ENCODE results near the gene C1QTNF6. TPM values are rescaled to one million over a fixed set of nuclear protein-coding genes. Genes with fewer than 3 reads are reported as not detected.

The C1QTNF6 gene
- total and polyA plus RNA-seq, 8 donors: 1.2 to 10.9 (median 3.0) TPM

DNA sequence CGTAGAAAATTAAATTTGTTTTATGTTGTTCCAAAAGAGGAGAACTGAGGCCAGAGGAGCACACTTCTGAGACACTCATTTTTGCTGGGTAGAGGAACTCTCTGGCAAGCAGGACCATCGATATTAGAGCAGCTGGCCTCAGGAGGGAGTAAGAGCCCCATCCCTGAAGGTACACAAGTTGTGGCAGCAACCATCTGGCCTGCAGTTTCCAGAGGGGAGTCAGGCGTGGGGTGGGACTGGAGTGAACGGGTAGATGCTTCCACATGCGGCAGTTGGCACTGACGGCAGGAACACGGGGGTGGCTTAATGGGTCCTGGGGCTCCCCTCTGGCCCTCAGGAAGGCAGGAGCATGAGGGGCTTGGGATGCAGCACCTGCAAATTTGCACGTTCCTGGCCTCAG lies 37.4 kb upstream of the C1QTNF6 start:
- H3K4me3 ChIP-seq: no peak overlapping the region
- no peaks in the 10 kb centered on the region for H3K36me3 ChIP-seq
- ATAC-seq (no peak), DNase-seq (no peak), FAIRE-seq (no peak)
- H3K4me1 ChIP-seq: peaks cover 0 to 3% (median 0%) of the 10 kb centered on the region in 3 donors
- TF ChIP-seq, protein P1, sequence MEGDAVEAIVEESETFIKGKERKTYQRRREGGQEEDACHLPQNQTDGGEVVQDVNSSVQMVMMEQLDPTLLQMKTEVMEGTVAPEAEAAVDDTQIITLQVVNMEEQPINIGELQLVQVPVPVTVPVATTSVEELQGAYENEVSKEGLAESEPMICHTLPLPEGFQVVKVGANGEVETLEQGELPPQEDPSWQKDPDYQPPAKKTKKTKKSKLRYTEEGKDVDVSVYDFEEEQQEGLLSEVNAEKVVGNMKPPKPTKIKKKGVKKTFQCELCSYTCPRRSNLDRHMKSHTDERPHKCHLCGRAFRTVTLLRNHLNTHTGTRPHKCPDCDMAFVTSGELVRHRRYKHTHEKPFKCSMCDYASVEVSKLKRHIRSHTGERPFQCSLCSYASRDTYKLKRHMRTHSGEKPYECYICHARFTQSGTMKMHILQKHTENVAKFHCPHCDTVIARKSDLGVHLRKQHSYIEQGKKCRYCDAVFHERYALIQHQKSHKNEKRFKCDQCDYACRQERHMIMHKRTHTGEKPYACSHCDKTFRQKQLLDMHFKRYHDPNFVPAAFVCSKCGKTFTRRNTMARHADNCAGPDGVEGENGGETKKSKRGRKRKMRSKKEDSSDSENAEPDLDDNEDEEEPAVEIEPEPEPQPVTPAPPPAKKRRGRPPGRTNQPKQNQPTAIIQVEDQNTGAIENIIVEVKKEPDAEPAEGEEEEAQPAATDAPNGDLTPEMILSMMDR (IDR thresholded peaks at IDR 0.05): no peak
- no peaks in the 10 kb centered on the region for H3K27me3 ChIP-seq
- intact Hi-C loops (cut with DNase I): no loop called here
- no peak overlapping the region for H3K27ac ChIP-seq
- no peaks in the 10 kb centered on the region for H3K9me3 ChIP-seq
- 68 to 75% methylated on average over 8 of the region's 8 CpGs for WGBS, 2 donors

- TF ChIP-seq, protein P1 (IDR thresholded peaks at IDR 0.05): no peak
- Histone ChIP-seq H3K36me3 (no peaks in the 10 kb centered on the region), H3K27ac (no peak overlapping the region), H3K9me3 (no peaks in the 10 kb centered on the region), H3K4me3 (no peak overlapping the region), H3K4me1 (no peaks in the 10 kb centered on the region), H3K27me3 (no peaks in the 10 kb centered on the region)
- WGBS, 2 donors: 52 to 69% methylated on average over 8 of the region's 8 CpGs
- ATAC-seq (no peak), FAIRE-seq (no peak), DNase-seq (no peak)
- intact Hi-C loops (cut with DNase I): no loop called here
These were observed 36.8 kb upstream of the C1QTNF6 start for GRCh38 chr22:37224757-37225420.

DNA sequence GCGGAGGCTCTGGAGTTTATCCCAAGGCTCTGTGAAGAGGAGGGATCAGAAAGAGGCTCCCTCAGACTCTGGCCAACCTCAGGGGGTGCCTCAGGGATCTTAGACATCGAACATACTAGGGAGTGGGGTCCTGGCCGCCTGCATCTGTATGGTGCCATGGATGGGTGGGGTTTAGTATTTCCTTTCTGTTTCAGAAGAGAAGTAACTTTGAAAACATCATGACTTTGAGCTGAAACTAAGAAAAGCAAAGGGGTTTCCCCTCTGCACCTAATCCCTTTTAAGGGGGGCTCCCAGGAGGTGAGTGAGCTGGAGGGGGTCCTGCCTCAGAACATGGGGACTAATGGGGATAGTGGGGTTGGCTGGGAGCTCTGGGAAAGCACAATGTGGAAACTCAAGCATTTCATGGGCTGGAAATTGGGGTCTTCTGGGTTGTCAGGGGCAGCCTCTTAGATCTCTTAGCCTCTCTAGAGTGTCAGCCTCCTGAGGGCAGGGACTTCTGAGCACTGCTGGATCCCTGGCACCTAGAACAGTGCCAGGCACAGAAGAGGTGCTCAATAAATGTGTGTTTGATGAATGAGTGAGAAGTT lies 36.0 kb upstream of the C1QTNF6 start:
- Histone ChIP-seq H3K36me3 (no peaks in the 10 kb centered on the region), H3K9me3 (no peaks in the 10 kb centered on the region), H3K4me3 (no peak overlapping the region), H3K27me3 (no peaks in the 10 kb centered on the region), H3K27ac (no peak overlapping the region), H3K4me1 (no peaks in the 10 kb centered on the region)
- no peak for ATAC-seq
- intact Hi-C loops (cut with DNase I): no loop called here
- TF ChIP-seq, protein P1 (IDR thresholded peaks at IDR 0.05): no peak
- WGBS, 2 donors: 60 to 68% methylated on average over 3 of the region's 3 CpGs
- FAIRE-seq: no peak
- DNase-seq: no peak

DNA sequence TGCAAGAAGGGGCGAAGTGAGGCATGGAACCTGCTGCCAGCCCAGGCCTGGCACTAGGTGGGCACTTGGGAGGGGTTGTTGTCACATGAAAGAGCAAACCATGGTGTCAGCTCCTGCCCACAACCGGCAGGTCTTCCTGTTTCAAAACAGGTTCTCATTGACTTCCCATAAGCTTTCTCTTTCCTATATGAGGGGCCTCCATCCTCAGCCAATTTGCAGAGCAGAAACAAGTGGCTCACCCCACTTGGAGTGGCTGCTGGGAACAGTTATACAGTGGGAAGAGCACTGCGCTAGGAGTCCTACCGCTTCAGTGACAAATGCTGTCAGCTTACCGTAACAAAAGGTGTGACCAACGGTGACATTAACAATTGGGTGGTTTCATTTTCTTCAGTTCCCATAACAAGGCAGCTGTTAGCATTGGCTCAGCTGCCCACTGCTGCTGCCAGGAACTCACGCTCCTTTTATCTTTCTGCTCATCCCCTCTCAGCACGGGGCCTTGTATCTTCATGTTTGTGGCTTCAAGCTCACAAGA lies 34.5 kb upstream of the C1QTNF6 start:
- ATAC-seq (no peak), FAIRE-seq (no peak), DNase-seq (no peak)
- Histone ChIP-seq H3K27ac (peak overlapping the region in 1 of 4 donors; percentile 31), H3K4me1 (no peaks in the 10 kb centered on the region), H3K9me3 (no peaks in the 10 kb centered on the region), H3K4me3 (no peak overlapping the region), H3K27me3 (no peaks in the 10 kb centered on the region), H3K36me3 (no peaks in the 10 kb centered on the region)
- intact Hi-C loops (cut with DNase I): no loop called here
- TF ChIP-seq, protein P1 (IDR thresholded peaks at IDR 0.05): no peak
- WGBS, 2 donors: 80 to 88% methylated on average over 8 of the region's 8 CpGs

Data from pancreas (tissue), 10 donors.